ENCODE results near the gene GMCL1. TPM values are rescaled to one million over a fixed set of nuclear protein-coding genes. Genes with fewer than 3 reads are reported as not detected.

Gene GMCL1
- total RNA-seq, 1 experiment from 2014 or later: 17.4 TPM

DNA sequence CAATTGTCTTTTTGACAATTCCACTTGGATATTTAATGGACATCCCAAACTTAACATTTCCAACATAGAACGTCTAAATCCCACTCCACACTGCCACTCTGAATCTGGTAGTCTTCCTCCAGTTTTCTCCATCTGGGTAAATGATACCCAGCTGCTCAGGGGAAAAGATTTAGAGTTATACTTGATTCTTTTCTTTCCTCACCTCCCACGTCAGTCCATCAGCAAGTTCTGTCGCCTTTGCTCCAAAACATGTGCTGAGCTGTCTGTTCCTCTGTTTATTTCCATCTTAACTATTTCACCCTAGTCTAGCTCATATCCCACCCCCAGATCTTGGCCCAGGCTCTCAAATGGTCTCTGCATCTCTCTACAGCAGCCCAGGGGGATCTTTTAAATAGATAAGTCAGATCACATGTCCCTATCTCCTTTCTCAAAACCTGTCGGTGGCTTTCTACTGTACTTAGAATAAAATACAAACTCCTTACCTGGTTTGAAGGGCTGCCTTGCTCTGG lies 43.4 kb upstream of the GMCL1 start:
- H3K27ac ChIP-seq: no peak overlapping the region
- H4K20me1 ChIP-seq (ENCODE audit: insufficient read depth): no peaks in the 10 kb centered on the region
- no peak for DNase-seq
- ChIA-PET POLR2A (ENCODE audit: unreplicated experiment) (no interaction called here), CTCF (no interaction called here)
- no peaks in the 10 kb centered on the region for H3K9me3 ChIP-seq (ENCODE audit: insufficient read depth, low read depth)
- H3K4me3 ChIP-seq: no peak overlapping the region
- H3F3A ChIP-seq (ENCODE audit: insufficient read depth, low read depth): peaks cover 29% of the 10 kb centered on the region
- no peaks in the 10 kb centered on the region for H3K79me2 ChIP-seq (ENCODE audit: low read depth)
- no peaks in the 10 kb centered on the region for H3K27me3 ChIP-seq (ENCODE audit: insufficient read depth, low read depth)
- no peaks in the 10 kb centered on the region for H3K9me2 ChIP-seq (ENCODE audit: insufficient read depth)
- peaks cover 19% of the 10 kb centered on the region for H3K4me1 ChIP-seq (replicated peaks; ENCODE audit: insufficient read depth)
- no TSS peak for BruUV-seq (replicated peaks)
- no peak for TF ChIP-seq EZH2 (IDR thresholded peaks at IDR 0.05; ENCODE audit: low read depth)
- TF ChIP-seq, protein P1, sequence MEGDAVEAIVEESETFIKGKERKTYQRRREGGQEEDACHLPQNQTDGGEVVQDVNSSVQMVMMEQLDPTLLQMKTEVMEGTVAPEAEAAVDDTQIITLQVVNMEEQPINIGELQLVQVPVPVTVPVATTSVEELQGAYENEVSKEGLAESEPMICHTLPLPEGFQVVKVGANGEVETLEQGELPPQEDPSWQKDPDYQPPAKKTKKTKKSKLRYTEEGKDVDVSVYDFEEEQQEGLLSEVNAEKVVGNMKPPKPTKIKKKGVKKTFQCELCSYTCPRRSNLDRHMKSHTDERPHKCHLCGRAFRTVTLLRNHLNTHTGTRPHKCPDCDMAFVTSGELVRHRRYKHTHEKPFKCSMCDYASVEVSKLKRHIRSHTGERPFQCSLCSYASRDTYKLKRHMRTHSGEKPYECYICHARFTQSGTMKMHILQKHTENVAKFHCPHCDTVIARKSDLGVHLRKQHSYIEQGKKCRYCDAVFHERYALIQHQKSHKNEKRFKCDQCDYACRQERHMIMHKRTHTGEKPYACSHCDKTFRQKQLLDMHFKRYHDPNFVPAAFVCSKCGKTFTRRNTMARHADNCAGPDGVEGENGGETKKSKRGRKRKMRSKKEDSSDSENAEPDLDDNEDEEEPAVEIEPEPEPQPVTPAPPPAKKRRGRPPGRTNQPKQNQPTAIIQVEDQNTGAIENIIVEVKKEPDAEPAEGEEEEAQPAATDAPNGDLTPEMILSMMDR (conservative IDR thresholded peaks at IDR 0.05): no peak
- H3K36me3 ChIP-seq (ENCODE audit: low read depth): no peaks in the 10 kb centered on the region; the same call in 1 of the 2 replicates
- intact Hi-C loops (cut with micrococcal nuclease; ENCODE audit: unreplicated experiment): no loop called here
- H2AFZ ChIP-seq: no peak overlapping the region
- no peak overlapping the region for H3K4me2 ChIP-seq

- ChIA-PET CTCF (no interaction called here), POLR2A (ENCODE audit: unreplicated experiment) (interaction anchor here (0.6 kb wide), 1 partner anchor 210 kb away, joined by 3 read pairs; no protein-coding TSS in a partner anchor)
- Histone ChIP-seq H3K27ac (no peak overlapping the region), H3K79me2 (ENCODE audit: low read depth) (no peaks in the 10 kb centered on the region), H3K4me2 (no peak overlapping the region), H3K9me3 (ENCODE audit: insufficient read depth, low read depth) (no peaks in the 10 kb centered on the region), H2AFZ (no peak overlapping the region), H3K4me1 (replicated peaks; ENCODE audit: insufficient read depth) (no peaks in the 10 kb centered on the region), H3F3A (ENCODE audit: insufficient read depth, low read depth) (peaks cover 11% of the 10 kb centered on the region; the same call in 1 of the 2 replicates), H3K27me3 (ENCODE audit: insufficient read depth, low read depth) (no peaks in the 10 kb centered on the region), H3K9me2 (ENCODE audit: insufficient read depth) (no peaks in the 10 kb centered on the region), H3K36me3 (ENCODE audit: low read depth) (no peaks in the 10 kb centered on the region; the same call in 1 of the 2 replicates), H4K20me1 (ENCODE audit: insufficient read depth) (no peaks in the 10 kb centered on the region), H3K4me3 (no peak overlapping the region)
- no TSS peak for BruUV-seq (replicated peaks)
- no peak for DNase-seq
- TF ChIP-seq EZH2 (IDR thresholded peaks at IDR 0.05; ENCODE audit: low read depth): no peak
- TF ChIP-seq, protein P1 (conservative IDR thresholded peaks at IDR 0.05): no peak
- intact Hi-C loops (cut with micrococcal nuclease; ENCODE audit: unreplicated experiment): no loop called here
Observed at GRCh38 chr2:69789175-69789721, 40.2 kb upstream of the GMCL1 start.

GRCh38 chr2:69789772-69790600 lies 39.5 kb upstream of the GMCL1 start:
- no peaks in the 10 kb centered on the region for H3K9me3 ChIP-seq (ENCODE audit: insufficient read depth, low read depth)
- H3K4me1 ChIP-seq (replicated peaks; ENCODE audit: insufficient read depth): no peaks in the 10 kb centered on the region
- no peak for DNase-seq
- no peaks in the 10 kb centered on the region for H3K27me3 ChIP-seq (ENCODE audit: insufficient read depth, low read depth)
- TF ChIP-seq, protein P1 (conservative IDR thresholded peaks at IDR 0.05): no peak
- TF ChIP-seq EZH2 (IDR thresholded peaks at IDR 0.05; ENCODE audit: low read depth): no peak
- H3K27ac ChIP-seq: no peak overlapping the region
- no peaks in the 10 kb centered on the region; the same call in 1 of the 2 replicates for H3K36me3 ChIP-seq (ENCODE audit: low read depth)
- ChIA-PET POLR2A (ENCODE audit: unreplicated experiment) (interaction anchor here (0.5 kb wide), 1 partner anchor 34 kb away, joined by 3 read pairs; no protein-coding TSS in a partner anchor), CTCF (interaction anchor here (0.6 kb wide), 1 partner anchor 827 kb away, joined by 3 read pairs; no protein-coding TSS in a partner anchor)
- no TSS peak for BruUV-seq (replicated peaks)
- H2AFZ ChIP-seq: no peak overlapping the region
- H3K4me2 ChIP-seq: no peak overlapping the region
- intact Hi-C loops (cut with micrococcal nuclease; ENCODE audit: unreplicated experiment): no loop called here
- H3K79me2 ChIP-seq (ENCODE audit: low read depth): no peaks in the 10 kb centered on the region
- no peak overlapping the region for H3K4me3 ChIP-seq
- H3F3A ChIP-seq (ENCODE audit: insufficient read depth, low read depth): peaks cover 11% of the 10 kb centered on the region; the same call in 1 of the 2 replicates
- H3K9me2 ChIP-seq (ENCODE audit: insufficient read depth): no peaks in the 10 kb centered on the region
- no peaks in the 10 kb centered on the region for H4K20me1 ChIP-seq (ENCODE audit: insufficient read depth)

All from PC-9 (cell line).